Measurements from ENCODE around the gene OR6X1. TPM values are rescaled to one million over a fixed set of nuclear protein-coding genes. Genes with fewer than 3 reads are reported as not detected.

OR6X1 gene
- total and polyA plus RNA-seq, 2 experiments from 2014 or later = not detected

- TF ChIP-seq, protein P1, sequence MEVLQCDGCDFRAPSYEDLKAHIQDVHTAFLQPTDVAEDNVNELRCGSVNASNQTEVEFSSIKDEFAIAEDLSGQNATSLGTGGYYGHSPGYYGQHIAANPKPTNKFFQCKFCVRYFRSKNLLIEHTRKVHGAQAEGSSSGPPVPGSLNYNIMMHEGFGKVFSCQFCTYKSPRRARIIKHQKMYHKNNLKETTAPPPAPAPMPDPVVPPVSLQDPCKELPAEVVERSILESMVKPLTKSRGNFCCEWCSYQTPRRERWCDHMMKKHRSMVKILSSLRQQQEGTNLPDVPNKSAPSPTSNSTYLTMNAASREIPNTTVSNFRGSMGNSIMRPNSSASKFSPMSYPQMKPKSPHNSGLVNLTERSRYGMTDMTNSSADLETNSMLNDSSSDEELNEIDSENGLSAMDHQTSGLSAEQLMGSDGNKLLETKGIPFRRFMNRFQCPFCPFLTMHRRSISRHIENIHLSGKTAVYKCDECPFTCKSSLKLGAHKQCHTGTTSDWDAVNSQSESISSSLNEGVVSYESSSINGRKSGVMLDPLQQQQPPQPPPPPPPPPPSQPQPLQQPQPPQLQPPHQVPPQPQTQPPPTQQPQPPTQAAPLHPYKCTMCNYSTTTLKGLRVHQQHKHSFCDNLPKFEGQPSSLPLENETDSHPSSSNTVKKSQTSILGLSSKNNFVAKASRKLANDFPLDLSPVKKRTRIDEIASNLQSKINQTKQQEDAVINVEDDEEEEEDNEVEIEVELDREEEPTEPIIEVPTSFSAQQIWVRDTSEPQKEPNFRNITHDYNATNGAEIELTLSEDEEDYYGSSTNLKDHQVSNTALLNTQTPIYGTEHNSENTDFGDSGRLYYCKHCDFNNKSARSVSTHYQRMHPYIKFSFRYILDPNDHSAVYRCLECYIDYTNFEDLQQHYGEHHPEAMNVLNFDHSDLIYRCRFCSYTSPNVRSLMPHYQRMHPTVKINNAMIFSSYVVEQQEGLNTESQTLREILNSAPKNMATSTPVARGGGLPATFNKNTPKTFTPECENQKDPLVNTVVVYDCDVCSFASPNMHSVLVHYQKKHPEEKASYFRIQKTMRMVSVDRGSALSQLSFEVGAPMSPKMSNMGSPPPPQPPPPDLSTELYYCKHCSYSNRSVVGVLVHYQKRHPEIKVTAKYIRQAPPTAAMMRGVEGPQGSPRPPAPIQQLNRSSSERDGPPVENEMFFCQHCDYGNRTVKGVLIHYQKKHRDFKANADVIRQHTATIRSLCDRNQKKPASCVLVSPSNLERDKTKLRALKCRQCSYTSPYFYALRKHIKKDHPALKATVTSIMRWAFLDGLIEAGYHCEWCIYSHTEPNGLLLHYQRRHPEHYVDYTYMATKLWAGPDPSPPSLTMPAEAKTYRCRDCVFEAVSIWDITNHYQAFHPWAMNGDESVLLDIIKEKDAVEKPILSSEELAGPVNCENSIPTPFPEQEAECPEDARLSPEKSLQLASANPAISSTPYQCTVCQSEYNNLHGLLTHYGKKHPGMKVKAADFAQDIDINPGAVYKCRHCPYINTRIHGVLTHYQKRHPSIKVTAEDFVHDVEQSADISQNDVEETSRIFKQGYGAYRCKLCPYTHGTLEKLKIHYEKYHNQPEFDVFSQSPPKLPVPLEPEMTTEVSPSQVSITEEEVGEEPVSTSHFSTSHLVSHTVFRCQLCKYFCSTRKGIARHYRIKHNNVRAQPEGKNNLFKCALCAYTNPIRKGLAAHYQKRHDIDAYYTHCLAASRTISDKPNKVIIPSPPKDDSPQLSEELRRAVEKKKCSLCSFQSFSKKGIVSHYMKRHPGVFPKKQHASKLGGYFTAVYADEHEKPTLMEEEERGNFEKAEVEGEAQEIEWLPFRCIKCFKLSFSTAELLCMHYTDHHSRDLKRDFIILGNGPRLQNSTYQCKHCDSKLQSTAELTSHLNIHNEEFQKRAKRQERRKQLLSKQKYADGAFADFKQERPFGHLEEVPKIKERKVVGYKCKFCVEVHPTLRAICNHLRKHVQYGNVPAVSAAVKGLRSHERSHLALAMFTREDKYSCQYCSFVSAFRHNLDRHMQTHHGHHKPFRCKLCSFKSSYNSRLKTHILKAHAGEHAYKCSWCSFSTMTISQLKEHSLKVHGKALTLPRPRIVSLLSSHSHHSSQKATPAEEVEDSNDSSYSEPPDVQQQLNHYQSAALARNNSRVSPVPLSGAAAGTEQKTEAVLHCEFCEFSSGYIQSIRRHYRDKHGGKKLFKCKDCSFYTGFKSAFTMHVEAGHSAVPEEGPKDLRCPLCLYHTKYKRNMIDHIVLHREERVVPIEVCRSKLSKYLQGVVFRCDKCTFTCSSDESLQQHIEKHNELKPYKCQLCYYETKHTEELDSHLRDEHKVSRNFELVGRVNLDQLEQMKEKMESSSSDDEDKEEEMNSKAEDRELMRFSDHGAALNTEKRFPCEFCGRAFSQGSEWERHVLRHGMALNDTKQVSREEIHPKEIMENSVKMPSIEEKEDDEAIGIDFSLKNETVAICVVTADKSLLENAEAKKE (CRISPR knock-in tag; IDR thresholded peaks at IDR 0.05) = no peak
- TF ChIP-seq, protein P2, sequence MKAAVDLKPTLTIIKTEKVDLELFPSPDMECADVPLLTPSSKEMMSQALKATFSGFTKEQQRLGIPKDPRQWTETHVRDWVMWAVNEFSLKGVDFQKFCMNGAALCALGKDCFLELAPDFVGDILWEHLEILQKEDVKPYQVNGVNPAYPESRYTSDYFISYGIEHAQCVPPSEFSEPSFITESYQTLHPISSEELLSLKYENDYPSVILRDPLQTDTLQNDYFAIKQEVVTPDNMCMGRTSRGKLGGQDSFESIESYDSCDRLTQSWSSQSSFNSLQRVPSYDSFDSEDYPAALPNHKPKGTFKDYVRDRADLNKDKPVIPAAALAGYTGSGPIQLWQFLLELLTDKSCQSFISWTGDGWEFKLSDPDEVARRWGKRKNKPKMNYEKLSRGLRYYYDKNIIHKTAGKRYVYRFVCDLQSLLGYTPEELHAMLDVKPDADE (IDR thresholded peaks at IDR 0.05) = no peak
Observed at GRCh38 chr11:123760894-123761293, 6.6 kb upstream of the OR6X1 start (continued).

GRCh38 chr11:123757976-123758375 is 3.7 kb upstream of the OR6X1 start:
- Histone ChIP-seq H2AFZ (no peak overlapping the region), H3K79me2 (replicated peaks; ENCODE audit: insufficient read depth) (no peaks in the 10 kb centered on the region), H3K27me3 (ENCODE audit: insufficient read depth) (no peaks in the 10 kb centered on the region), H3K4me1 (ENCODE audit: insufficient read depth) (no peaks in the 10 kb centered on the region), H3K4me2 (no peak overlapping the region), H3K9me2 (ENCODE audit: insufficient read depth) (no peaks in the 10 kb centered on the region), H3K36me3 (ENCODE audit: insufficient read depth) (peaks cover 6% of the 10 kb centered on the region; the same call in 1 of the 2 replicates), H3K4me3 (no peak overlapping the region), H4K20me1 (replicated peaks; ENCODE audit: insufficient read depth) (no peaks in the 10 kb centered on the region), H3F3A (replicated peaks; ENCODE audit: low read depth) (no peaks in the 10 kb centered on the region), H3K27ac (ENCODE audit: low read depth) (no peak overlapping the region)
- no peak overlapping the region for H3K27ac Mint-ChIP-seq
- no peaks in the 10 kb centered on the region for H3K27me3 Mint-ChIP-seq (ENCODE audit: insufficient read depth, low read depth, poor library complexity)
- peaks cover 28% of the 10 kb centered on the region for H3K36me3 Mint-ChIP-seq (ENCODE audit: low read depth)
- peaks cover 24% of the 10 kb centered on the region for H3K9me3 Mint-ChIP-seq
- ATAC-seq (no peak), DNase-seq (ENCODE audit: low spot score) (no peak)
- no peak overlapping the region for H3K4me3 Mint-ChIP-seq
- H3K4me1 Mint-ChIP-seq = peaks cover 11% of the 10 kb centered on the region
- TF ChIP-seq CREB1 (CRISPR knock-in tag; IDR thresholded peaks at IDR 0.05; ENCODE audit: low read depth) (no peak), ZNF331 (CRISPR knock-in tag; IDR thresholded peaks at IDR 0.05; ENCODE audit: low read depth) (no peak), REST (IDR thresholded peaks at IDR 0.05; ENCODE audit: unreplicated experiment) (no peak)

Data from GM23338 (cell line).